ENCODE results near the gene RIPPLY3. TPM values are rescaled to one million over a fixed set of nuclear protein-coding genes. Genes with fewer than 3 reads are reported as not detected.
"Not testable (repeated sequence)": the region's sequence is repeated elsewhere in the genome, so short reads cannot be mapped to it uniquely, and the experiment has no call there.

Gene RIPPLY3
- total RNA-seq, 2 donors from 2014 or later, result not detected

DNA sequence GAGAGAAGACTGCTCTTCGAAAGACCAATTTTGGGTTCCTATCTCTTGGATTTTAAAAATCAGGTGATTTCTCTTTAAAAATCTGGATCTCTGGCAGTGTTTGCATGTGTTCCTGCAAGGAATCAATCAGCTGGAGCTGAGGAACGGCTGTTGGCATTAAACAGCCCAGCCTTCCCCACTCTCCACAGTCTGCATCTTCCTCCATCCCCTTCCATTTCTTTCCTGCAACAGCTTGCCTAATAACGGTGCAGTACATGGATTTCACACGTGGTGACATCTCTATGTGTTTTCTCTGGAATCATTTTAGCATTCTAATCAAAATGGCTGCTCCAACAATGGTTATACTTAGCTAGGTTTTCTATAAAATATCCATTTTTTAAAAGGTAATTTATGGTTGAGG lies 20.0 kb downstream of the RIPPLY3 start:
- intact Hi-C loops (cut with DNase I), result no loop called here
- no peak for TF ChIP-seq POLR2A (IDR thresholded peaks at IDR 0.05)
- TF ChIP-seq, protein P1, sequence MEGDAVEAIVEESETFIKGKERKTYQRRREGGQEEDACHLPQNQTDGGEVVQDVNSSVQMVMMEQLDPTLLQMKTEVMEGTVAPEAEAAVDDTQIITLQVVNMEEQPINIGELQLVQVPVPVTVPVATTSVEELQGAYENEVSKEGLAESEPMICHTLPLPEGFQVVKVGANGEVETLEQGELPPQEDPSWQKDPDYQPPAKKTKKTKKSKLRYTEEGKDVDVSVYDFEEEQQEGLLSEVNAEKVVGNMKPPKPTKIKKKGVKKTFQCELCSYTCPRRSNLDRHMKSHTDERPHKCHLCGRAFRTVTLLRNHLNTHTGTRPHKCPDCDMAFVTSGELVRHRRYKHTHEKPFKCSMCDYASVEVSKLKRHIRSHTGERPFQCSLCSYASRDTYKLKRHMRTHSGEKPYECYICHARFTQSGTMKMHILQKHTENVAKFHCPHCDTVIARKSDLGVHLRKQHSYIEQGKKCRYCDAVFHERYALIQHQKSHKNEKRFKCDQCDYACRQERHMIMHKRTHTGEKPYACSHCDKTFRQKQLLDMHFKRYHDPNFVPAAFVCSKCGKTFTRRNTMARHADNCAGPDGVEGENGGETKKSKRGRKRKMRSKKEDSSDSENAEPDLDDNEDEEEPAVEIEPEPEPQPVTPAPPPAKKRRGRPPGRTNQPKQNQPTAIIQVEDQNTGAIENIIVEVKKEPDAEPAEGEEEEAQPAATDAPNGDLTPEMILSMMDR (IDR thresholded peaks at IDR 0.05), result no peak
- H3K4me1 ChIP-seq, result no peaks in the 10 kb centered on the region
- no peak overlapping the region for H3K4me3 ChIP-seq
- no peak overlapping the region for H3K27ac ChIP-seq
- no peak for DNase-seq
- no peak for ATAC-seq
- no peaks in the 10 kb centered on the region for H3K36me3 ChIP-seq (replicated peaks in 1 of 2; ENCODE audit: insufficient read depth in 1 of 2, low read depth in 2 of 2)
- no peaks in the 10 kb centered on the region for H3K27me3 ChIP-seq
- 23 to 31% methylated on average over 4 of the region's 4 CpGs for WGBS, 2 donors
- H3K9me3 ChIP-seq, result no peaks in the 10 kb centered on the region

DNA sequence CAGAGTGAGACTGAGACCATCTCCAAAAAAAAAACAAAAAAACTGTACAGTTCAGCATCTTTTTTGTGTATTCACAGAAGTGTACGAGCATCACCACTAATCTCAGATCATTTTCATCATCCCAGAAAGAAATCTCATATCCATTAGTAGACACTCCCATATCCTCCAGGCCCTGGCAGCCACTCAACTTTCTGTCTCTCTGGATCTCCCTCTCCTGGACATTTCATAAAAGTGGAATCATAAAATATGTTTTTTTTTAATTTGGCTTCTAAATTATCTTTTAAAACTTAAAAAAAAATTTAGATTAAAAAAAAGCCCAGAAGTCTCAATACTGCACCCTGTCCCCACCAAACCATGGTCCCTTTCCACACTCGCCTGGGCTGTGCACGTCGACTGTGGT lies 22.1 kb downstream of the RIPPLY3 start:
- Histone ChIP-seq H3K9me3 (no peaks in the 10 kb centered on the region), H3K4me1 (no peaks in the 10 kb centered on the region), H3K27me3 (no peaks in the 10 kb centered on the region), H3K36me3 (replicated peaks in 1 of 2; ENCODE audit: insufficient read depth in 1 of 2, low read depth in 2 of 2) (no peaks in the 10 kb centered on the region), H3K27ac (no peak overlapping the region), H3K4me3 (no peak overlapping the region)
- TF ChIP-seq, protein P1 (IDR thresholded peaks at IDR 0.05), result no peak
- no peak for TF ChIP-seq POLR2A (IDR thresholded peaks at IDR 0.05)
- ATAC-seq (no peak), DNase-seq (no peak)
- WGBS, 2 donors, result 84% methylated on average over 4 of the region's 4 CpGs
- intact Hi-C loops (cut with DNase I), result no loop called here

DNA sequence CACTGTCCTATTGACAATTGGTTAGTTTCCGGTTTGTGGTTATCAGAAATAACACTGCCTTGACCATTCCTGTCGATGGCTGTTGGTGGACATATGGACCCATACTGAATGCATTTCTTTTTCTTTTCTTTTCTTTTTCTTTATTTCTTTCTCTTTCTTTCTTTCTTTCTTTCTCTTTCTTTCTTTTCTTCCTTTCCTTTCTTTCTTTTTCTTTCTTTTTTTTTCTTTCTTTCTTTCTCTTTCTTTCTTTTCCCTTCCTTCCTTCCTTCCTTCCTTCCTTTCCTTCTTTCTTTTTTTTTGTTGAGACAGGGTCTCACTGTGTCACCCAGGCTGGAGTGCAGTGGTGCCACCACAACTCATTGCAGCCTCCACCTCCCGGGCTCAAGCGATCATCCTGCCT lies 24.4 kb downstream of the RIPPLY3 start:
- Histone ChIP-seq H3K27ac (no peak overlapping the region), H3K36me3 (replicated peaks in 1 of 2; ENCODE audit: insufficient read depth in 1 of 2, low read depth in 2 of 2) (no peaks in the 10 kb centered on the region), H3K27me3 (no peaks in the 10 kb centered on the region), H3K4me1 (no peaks in the 10 kb centered on the region), H3K9me3 (no peaks in the 10 kb centered on the region), H3K4me3 (no peak overlapping the region)
- intact Hi-C loops (cut with DNase I), result no loop called here
- TF ChIP-seq POLR2A (IDR thresholded peaks at IDR 0.05), result no peak
- TF ChIP-seq, protein P1 (IDR thresholded peaks at IDR 0.05), result no peak
- 92 to 95% methylated on average over 4 of the region's 4 CpGs for WGBS, 2 donors
- ATAC-seq (no peak), DNase-seq (no peak)

DNA sequence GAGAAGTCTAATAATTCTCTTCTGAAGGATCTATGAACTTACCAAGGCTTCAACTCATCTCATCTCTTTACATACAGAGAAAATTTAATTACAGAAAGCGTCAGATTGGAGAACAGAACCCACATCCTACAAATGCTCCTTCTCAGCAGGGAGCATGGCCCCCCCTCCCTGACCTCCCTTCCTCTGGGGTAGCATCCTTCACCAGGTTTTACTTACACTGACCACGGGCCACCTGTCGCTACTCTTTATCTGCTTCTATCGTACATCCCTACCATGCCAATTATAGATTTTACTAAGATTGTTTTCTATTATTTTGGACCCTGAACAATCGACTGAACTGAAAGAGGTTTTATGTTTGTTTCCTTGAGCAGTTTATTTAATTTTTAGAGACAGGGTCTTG lies 25.8 kb downstream of the RIPPLY3 start:
- intact Hi-C loops (cut with DNase I), result no loop called here
- no peak for TF ChIP-seq POLR2A (IDR thresholded peaks at IDR 0.05)
- TF ChIP-seq, protein P1 (IDR thresholded peaks at IDR 0.05), result no peak

DNA sequence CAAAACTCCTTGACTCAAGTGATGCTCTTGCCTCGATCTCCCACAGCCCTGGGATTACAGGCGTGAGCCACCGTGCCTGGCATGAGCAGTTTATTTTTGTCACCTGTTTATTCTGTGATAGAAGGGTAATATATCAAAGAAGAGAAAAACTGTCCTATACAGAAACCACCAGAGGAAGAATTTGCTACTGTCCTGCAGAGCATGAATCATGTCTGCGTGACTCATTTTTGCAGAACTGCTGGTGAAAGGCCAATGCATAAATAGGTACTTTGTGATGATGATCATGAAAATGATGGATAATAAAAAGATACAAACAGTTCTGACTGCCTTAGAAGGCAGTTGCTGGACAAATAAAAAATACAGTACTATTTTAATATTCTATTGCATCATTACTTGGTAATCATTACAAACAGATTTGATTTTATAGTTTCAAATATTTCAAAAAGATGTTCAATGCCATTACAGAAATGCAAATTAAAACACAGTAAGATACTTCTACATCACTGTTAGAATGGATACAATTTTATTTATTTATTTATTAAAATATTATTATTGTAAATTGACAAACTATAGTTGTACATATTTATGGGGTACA lies 26.5 kb downstream of the RIPPLY3 start:
- intact Hi-C loops (cut with DNase I), result no loop called here
- no peak overlapping the region for H3K27ac ChIP-seq
- ATAC-seq, result no peak

More for the DNA sequence above, 25.8 kb downstream of the RIPPLY3 start:
- no peaks in the 10 kb centered on the region for H3K9me3 ChIP-seq
- no peaks in the 10 kb centered on the region for H3K36me3 ChIP-seq (replicated peaks in 1 of 2; ENCODE audit: insufficient read depth in 1 of 2, low read depth in 2 of 2)
- H3K27ac ChIP-seq, result no peak overlapping the region
- 68 to 71% methylated on average over 5 of the region's 5 CpGs for WGBS, 2 donors
- H3K27me3 ChIP-seq, result no peaks in the 10 kb centered on the region
- DNase-seq (no peak), ATAC-seq (no peak)
- no peaks in the 10 kb centered on the region for H3K4me1 ChIP-seq
- no peak overlapping the region for H3K4me3 ChIP-seq

DNA sequence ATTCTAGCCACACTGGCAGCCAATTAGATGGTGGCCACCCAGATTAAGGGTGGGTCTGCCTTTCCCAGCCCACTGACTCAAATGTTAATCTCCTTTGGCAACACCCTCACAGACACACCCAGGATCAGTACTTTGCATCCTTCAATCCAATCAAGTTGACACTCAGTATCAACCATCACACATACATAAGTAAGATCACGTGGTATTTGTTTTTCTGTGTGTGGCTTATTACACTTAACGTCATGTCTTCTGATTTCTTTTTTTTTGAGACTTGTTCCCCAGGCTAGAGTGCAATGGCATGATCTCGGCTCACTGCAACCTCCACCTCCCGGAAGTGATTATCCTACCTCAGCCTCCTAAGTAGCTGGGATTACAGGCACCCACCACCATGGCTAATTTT lies 27.9 kb downstream of the RIPPLY3 start:
- H3K9me3 ChIP-seq; intact Hi-C loops (cut with DNase I); H3K4me1 ChIP-seq; H3K36me3 ChIP-seq (replicated peaks in 1 of 2; ENCODE audit: insufficient read depth in 1 of 2, low read depth in 2 of 2); H3K4me3 ChIP-seq; H3K27ac ChIP-seq; DNase-seq; ATAC-seq; H3K27me3 ChIP-seq: not testable (repeated sequence)
- WGBS, 2 donors, result 73 to 74% methylated on average over 4 of the region's 4 CpGs

More for the DNA sequence above, 26.5 kb downstream of the RIPPLY3 start:
- 63 to 80% methylated on average over 4 of the region's 4 CpGs for WGBS, 2 donors
- DNase-seq, result no peak
- Histone ChIP-seq H3K27me3 (no peaks in the 10 kb centered on the region), H3K9me3 (no peaks in the 10 kb centered on the region), H3K36me3 (replicated peaks in 1 of 2; ENCODE audit: insufficient read depth in 1 of 2, low read depth in 2 of 2) (no peaks in the 10 kb centered on the region), H3K4me3 (no peak overlapping the region), H3K4me1 (no peaks in the 10 kb centered on the region)
- TF ChIP-seq, protein P1 (IDR thresholded peaks at IDR 0.05), result no peak
- TF ChIP-seq POLR2A (IDR thresholded peaks at IDR 0.05), result no peak
